CD8-positive, alpha-beta memory T cell (primary cell): ENCODE measurements around the gene ADGRG1. TPM values are rescaled to one million over a fixed set of nuclear protein-coding genes. Genes with fewer than 3 reads are reported as not detected.
"Not testable (repeated sequence)": the region's sequence is repeated elsewhere in the genome, so short reads cannot be mapped to it uniquely, and the experiment has no call there.

ENCODE experiments used
- CTCF ChIA-PET: fragments of 350-600 bp; sonication (Branson Sonifier 250); formaldehyde crosslinking; loops from one replicate; lab custom pipeline; 2021; ENCODE audit warnings: antibody characterized with exemption; lab: Charles Lee
- POLR2A ChIA-PET: fragments of 350-600 bp; sonication (Branson Sonifier 250); formaldehyde crosslinking; loops from one replicate; lab custom pipeline; 2021; ENCODE audit warnings: antibody characterized with exemption; lab: Charles Lee
- DNase-seq, 5 donors: peaks; one replicate each; pipeline versions ENCODE4 v3.0.0 to v3.0.0-alpha.2; 2020 to 2022; ENCODE audit warnings: mixed read lengths in 1 of 5
- H3K27ac ChIP-seq: one replicate; pipeline ENCODE4 v1.7.0; 2013; ENCODE audit warnings: low read depth, mild to moderate bottlenecking, low read length, moderate library complexity
- H3K27me3 ChIP-seq: 2 replicates; pipeline ENCODE4 v1.7.0; 2013; ENCODE audit warnings: low read length, mild to moderate bottlenecking; ENCODE audit not compliant: insufficient read depth, poor library complexity, severe bottlenecking
- H3K36me3 ChIP-seq: 2 replicates; pipeline ENCODE4 v1.7.0; 2013; ENCODE audit warnings: mild to moderate bottlenecking, low read length, moderate library complexity; ENCODE audit not compliant: insufficient read depth
- H3K4me1 ChIP-seq: 2 replicates; pipeline ENCODE4 v1.7.0; 2013; ENCODE audit warnings: mild to moderate bottlenecking, low read length, moderate library complexity; ENCODE audit not compliant: insufficient read depth
- H3K4me3 ChIP-seq: 2 replicates; pipeline ENCODE4 v1.7.0; 2013; ENCODE audit warnings: mild to moderate bottlenecking, low read length
- H3K9me3 ChIP-seq: 2 replicates; pipeline ENCODE4 v1.7.0; 2013; ENCODE audit warnings: mild to moderate bottlenecking, low read length
- H3K27ac Mint-ChIP-seq, 8 donors: one replicate each; pipeline ENCODE4 v1.8.0; 2020 to 2021; ENCODE audit warnings: mixed read lengths in 8 of 8, mild to moderate bottlenecking in 6 of 8, inconsistent platforms in 3 of 8, moderate library complexity in 3 of 8
- H3K27me3 Mint-ChIP-seq, 2 donors: one replicate each; pipeline ENCODE4 v1.8.0; 2020 to 2021; ENCODE audit warnings: mixed read lengths in 2 of 2, mild to moderate bottlenecking in 1 of 2, moderate library complexity in 1 of 2
- H3K36me3 Mint-ChIP-seq, 3 donors: one replicate each; pipeline ENCODE4 v1.8.0; 2020 to 2021; ENCODE audit warnings: mixed read lengths in 3 of 3, inconsistent platforms in 1 of 3, mild to moderate bottlenecking in 1 of 3
- H3K4me1 Mint-ChIP-seq, 3 donors: one replicate each; pipeline ENCODE4 v1.8.0; 2020 to 2021; ENCODE audit warnings: mixed read lengths in 3 of 3, inconsistent platforms in 1 of 3, mild to moderate bottlenecking in 1 of 3
- H3K4me3 Mint-ChIP-seq, 7 donors: one replicate each; pipeline ENCODE4 v1.8.0; 2020 to 2021; ENCODE audit warnings: mixed read lengths in 7 of 7, mild to moderate bottlenecking in 6 of 7, moderate library complexity in 4 of 7, inconsistent platforms in 2 of 7
- H3K9me3 Mint-ChIP-seq, 5 donors: one replicate each; pipeline ENCODE4 v1.8.0; 2020 to 2022; ENCODE audit warnings: mixed read lengths in 5 of 5, mild to moderate bottlenecking in 3 of 5, moderate library complexity in 2 of 5, inconsistent platforms in 1 of 5
- polyA plus RNA-seq: library from polyadenylated mRNA; unstranded; fragments of 300-500 nt; fragmentation: Illumina TruSeq; gene quantifications from one replicate; pipeline ENCODE4 v1.2.3, GENCODE V29; 2021
- total RNA-seq, 2 experiments: library from RNA; stranded (reverse); gene quantifications; one replicate each; pipeline ENCODE4 v1.2.3, GENCODE V29; 2021

The ADGRG1 gene
- total and polyA plus RNA-seq, 3 experiments from 2014 or later = 25.8 to 51.9 (median 29.8) TPM

GRCh38 chr16:57667526-57668262, 39.3 kb downstream of the ADGRG1 start:
- Histone ChIP-seq H3K4me3 (no peak overlapping the region), H3K36me3 (no peaks in the 10 kb centered on the region), H3K4me1 (no peaks in the 10 kb centered on the region), H3K9me3 (no peaks in the 10 kb centered on the region), H3K27me3 (no peaks in the 10 kb centered on the region), H3K27ac (peak overlapping the region; percentile 61)
- POLR2A ChIA-PET = no interaction called here
- CTCF ChIA-PET = interaction anchor here (0.9 kb wide), 1 partner anchor 92 kb away, joined by 3 read pairs; no protein-coding TSS in a partner anchor
- Mint-ChIP-seq H3K4me1 (peaks cover 0 to 6% (median 0%) of the 10 kb centered on the region in 3 donors), H3K27ac (no peak overlapping the region), H3K27me3 (peaks cover 0 to 6% of the 10 kb centered on the region in 2 donors), H3K9me3 (no peaks in the 10 kb centered on the region), H3K36me3 (peaks cover 0 to 3% (median 2%) of the 10 kb centered on the region in 3 donors), H3K4me3 (no peak overlapping the region)
- DNase-seq = no peak

- Histone ChIP-seq H3K27me3 (no peaks in the 10 kb centered on the region), H3K27ac (peak within 1 kb of the TSS; percentile 61), H3K36me3 (no peaks in the 10 kb centered on the region), H3K4me3 (no peak within 1 kb of the TSS), H3K4me1 (no peaks in the 10 kb centered on the region), H3K9me3 (no peaks in the 10 kb centered on the region)
- CTCF ChIA-PET = no interaction called here
- DNase-seq = no peak
- Mint-ChIP-seq H3K4me1 (peaks cover 0 to 6% (median 0%) of the 10 kb centered on the region in 3 donors), H3K36me3 (peaks cover 0 to 3% (median 2%) of the 10 kb centered on the region in 3 donors), H3K9me3 (no peaks in the 10 kb centered on the region), H3K27ac (peak within 1 kb of the TSS in 1 of 8 donors; percentile 62), H3K4me3 (no peak within 1 kb of the TSS), H3K27me3 (peaks cover 0 to 6% of the 10 kb centered on the region in 2 donors)
- POLR2A ChIA-PET = no interaction called here
Measured at GRCh38 chr16:57668263-57668571, 39.8 kb downstream of the ADGRG1 start, which contains the start of gene ADGRG3. ADGRG3 (plus strand) TSS chr16:57668306; CDS start chr16:57668348, 42 bp downstream.

GRCh38 chr16:57668630-57669475, 40.4 kb downstream of the ADGRG1 start:
- DNase-seq = no peak
- Histone ChIP-seq H3K4me3 (no peak overlapping the region), H3K36me3 (no peaks in the 10 kb centered on the region), H3K27ac (no peak overlapping the region), H3K4me1 (no peaks in the 10 kb centered on the region), H3K27me3 (no peaks in the 10 kb centered on the region), H3K9me3 (no peaks in the 10 kb centered on the region)
- POLR2A ChIA-PET = no interaction called here
- Mint-ChIP-seq H3K27me3 (peaks cover 0 to 6% of the 10 kb centered on the region in 2 donors), H3K4me3 (no peak overlapping the region), H3K9me3 (no peaks in the 10 kb centered on the region), H3K36me3 (peaks cover 0 to 3% (median 2%) of the 10 kb centered on the region in 3 donors), H3K4me1 (peaks cover 0 to 6% (median 0%) of the 10 kb centered on the region in 3 donors), H3K27ac (peak overlapping the region in 2 of 8 donors; percentile 29 to 62)
- CTCF ChIA-PET = no interaction called here

GRCh38 chr16:57669476-57670162, 41.2 kb downstream of the ADGRG1 start:
- Histone ChIP-seq H3K9me3 (no peaks in the 10 kb centered on the region), H3K36me3 (no peaks in the 10 kb centered on the region), H3K27me3 (no peaks in the 10 kb centered on the region), H3K27ac (no peak overlapping the region), H3K4me1 (no peaks in the 10 kb centered on the region), H3K4me3 (no peak overlapping the region)
- H3K4me3 Mint-ChIP-seq = no peak overlapping the region
- POLR2A ChIA-PET = no interaction called here
- peak overlapping the region in 1 of 8 donors; percentile 29 for H3K27ac Mint-ChIP-seq
- H3K4me1 Mint-ChIP-seq = peaks cover 0 to 5% (median 0%) of the 10 kb centered on the region in 3 donors
- peaks cover 0 to 6% of the 10 kb centered on the region in 2 donors for H3K27me3 Mint-ChIP-seq
- CTCF ChIA-PET = no interaction called here
- peaks cover 0 to 3% (median 2%) of the 10 kb centered on the region in 3 donors for H3K36me3 Mint-ChIP-seq
- DNase-seq = peak in 1 of 5 donors; percentile 33
- H3K9me3 Mint-ChIP-seq = no peaks in the 10 kb centered on the region

GRCh38 chr16:57670196-57670595, 41.8 kb downstream of the ADGRG1 start:
- no peak for DNase-seq
- POLR2A ChIA-PET = no interaction called here
- Histone ChIP-seq H3K36me3 (no peaks in the 10 kb centered on the region), H3K27ac (no peak overlapping the region), H3K4me3 (no peak overlapping the region), H3K9me3 (no peaks in the 10 kb centered on the region), H3K27me3 (no peaks in the 10 kb centered on the region), H3K4me1 (no peaks in the 10 kb centered on the region)
- H3K27me3 Mint-ChIP-seq = peaks cover 0 to 6% of the 10 kb centered on the region in 2 donors
- CTCF ChIA-PET = no interaction called here
- no peaks in the 10 kb centered on the region for H3K36me3 Mint-ChIP-seq
- peak overlapping the region in 1 of 8 donors; percentile 50 for H3K27ac Mint-ChIP-seq
- no peaks in the 10 kb centered on the region for H3K9me3 Mint-ChIP-seq
- no peak overlapping the region for H3K4me3 Mint-ChIP-seq
- no peaks in the 10 kb centered on the region for H3K4me1 Mint-ChIP-seq

GRCh38 chr16:57671451-57671850, 43.0 kb downstream of the ADGRG1 start:
- H3K4me3 Mint-ChIP-seq, H3K36me3 ChIP-seq, H3K4me3 ChIP-seq, H3K27me3 ChIP-seq, H3K4me1 Mint-ChIP-seq, H3K27me3 Mint-ChIP-seq, DNase-seq, H3K4me1 ChIP-seq, H3K9me3 Mint-ChIP-seq, H3K27ac Mint-ChIP-seq, H3K9me3 ChIP-seq, POLR2A ChIA-PET, H3K27ac ChIP-seq, H3K36me3 Mint-ChIP-seq: not testable (repeated sequence)
- CTCF ChIA-PET = interaction anchor here (0.8 to 1.9 kb wide), 2 partner anchors 80 to 95 kb away, joined by 3 to 10 read pairs; no protein-coding TSS in a partner anchor

- H3K27ac Mint-ChIP-seq = no peak overlapping the region
- no peak overlapping the region for H3K4me3 Mint-ChIP-seq
- Histone ChIP-seq H3K27me3 (no peaks in the 10 kb centered on the region), H3K4me1 (no peaks in the 10 kb centered on the region), H3K27ac (no peak overlapping the region), H3K4me3 (no peak overlapping the region), H3K36me3 (no peaks in the 10 kb centered on the region), H3K9me3 (no peaks in the 10 kb centered on the region)
- no peaks in the 10 kb centered on the region for H3K36me3 Mint-ChIP-seq
- peaks cover 0 to 6% of the 10 kb centered on the region in 2 donors for H3K27me3 Mint-ChIP-seq
- H3K9me3 Mint-ChIP-seq = no peaks in the 10 kb centered on the region
- no peaks in the 10 kb centered on the region for H3K4me1 Mint-ChIP-seq
- POLR2A ChIA-PET = no interaction called here
- CTCF ChIA-PET = interaction anchor here (0.8 to 1.9 kb wide), 2 partner anchors 80 to 96 kb away, joined by 3 to 10 read pairs; no protein-coding TSS in a partner anchor
- no peak for DNase-seq
Measured at GRCh38 chr16:57672416-57672815, 44.0 kb downstream of the ADGRG1 start.
